Calu3 (cell line): Measurements from ENCODE around the gene DCAF11. TPM values are rescaled to one million over a fixed set of nuclear protein-coding genes. Genes with fewer than 3 reads are reported as not detected.
A peak's percentile ranks its signal among the peaks of the same experiment; 100 is the strongest.

Experiments used
- BruUV-seq: library from RNA; stranded (reverse); fragments of 400-500 nt; replicated peaks from 2 replicates; lab custom pipeline; 2021; lab: Mats Ljungman, UMichigan
- CTCF ChIA-PET: fragments of 300-600 bp; sonication (Branson Sonifier 250); formaldehyde crosslinking; loops from one replicate; lab custom pipeline; 2022; ENCODE audit warnings: antibody characterized with exemption; lab: Charles Lee
- DNase-seq: peaks from one replicate; pipeline ENCODE4 v3.0.0; 2022
- H3K27ac Mint-ChIP-seq: one replicate; pipeline ENCODE4 v1.8.0; 2022; ENCODE audit warnings: mixed read lengths; ENCODE audit not compliant: unreplicated experiment
- H3K27me3 Mint-ChIP-seq: one replicate; pipeline ENCODE4 v1.8.0; 2022; ENCODE audit warnings: mixed read lengths; ENCODE audit not compliant: unreplicated experiment
- H3K36me3 Mint-ChIP-seq: one replicate; pipeline ENCODE4 v1.8.0; 2022; ENCODE audit warnings: mild to moderate bottlenecking, moderate library complexity, mixed read lengths; ENCODE audit not compliant: insufficient read depth, unreplicated experiment
- H3K4me1 Mint-ChIP-seq: one replicate; pipeline ENCODE4 v1.8.0; 2022; ENCODE audit warnings: mild to moderate bottlenecking, low read depth, mixed read lengths; ENCODE audit not compliant: unreplicated experiment
- H3K4me3 Mint-ChIP-seq: one replicate; pipeline ENCODE4 v1.8.0; 2022; ENCODE audit warnings: mild to moderate bottlenecking, low read depth, moderate library complexity, mixed read lengths; ENCODE audit not compliant: unreplicated experiment
- H3K9me3 Mint-ChIP-seq: one replicate; pipeline ENCODE4 v1.8.0; 2022; ENCODE audit warnings: low read depth, mixed read lengths; ENCODE audit not compliant: unreplicated experiment
- CTCF ChIP-seq: fragments of 200-600 bp; IDR thresholded peaks from one replicate; pipeline ENCODE4 v1.8.0; 2022; ENCODE audit warnings: antibody characterized with exemption; ENCODE audit not compliant: unreplicated experiment
- intact Hi-C: fragments of 100-400 bp; cut with micrococcal nuclease; formaldehyde crosslinking; loops from one replicate; pipeline ENCODE4 v1.10.0; 2022; ENCODE audit not compliant: unreplicated experiment
- total RNA-seq: library from RNA; stranded (reverse); gene quantifications from 2 replicates; pipeline ENCODE4 v1.2.3, GENCODE V29; 2022

DCAF11 gene
- total RNA-seq, 1 experiment from 2014 or later: 63.4 TPM

GRCh38 chr14:24132061-24132685, 17.6 kb downstream of the DCAF11 start:
- no peak overlapping the region for H3K27ac Mint-ChIP-seq
- H3K36me3 Mint-ChIP-seq: peaks cover 22% of the 10 kb centered on the region
- no peak overlapping the region for H3K4me3 Mint-ChIP-seq
- H3K9me3 Mint-ChIP-seq: no peaks in the 10 kb centered on the region
- no peaks in the 10 kb centered on the region for H3K27me3 Mint-ChIP-seq
- no peak for TF ChIP-seq CTCF
- BruUV-seq: no TSS peak
- H3K4me1 Mint-ChIP-seq: peaks cover 15% of the 10 kb centered on the region
- no peak for DNase-seq
- CTCF ChIA-PET: interaction anchor here (0.6 kb wide), 1 partner anchor 89 kb away, joined by 5 read pairs; no protein-coding TSS in a partner anchor
- intact Hi-C loops: no loop called here

DNA sequence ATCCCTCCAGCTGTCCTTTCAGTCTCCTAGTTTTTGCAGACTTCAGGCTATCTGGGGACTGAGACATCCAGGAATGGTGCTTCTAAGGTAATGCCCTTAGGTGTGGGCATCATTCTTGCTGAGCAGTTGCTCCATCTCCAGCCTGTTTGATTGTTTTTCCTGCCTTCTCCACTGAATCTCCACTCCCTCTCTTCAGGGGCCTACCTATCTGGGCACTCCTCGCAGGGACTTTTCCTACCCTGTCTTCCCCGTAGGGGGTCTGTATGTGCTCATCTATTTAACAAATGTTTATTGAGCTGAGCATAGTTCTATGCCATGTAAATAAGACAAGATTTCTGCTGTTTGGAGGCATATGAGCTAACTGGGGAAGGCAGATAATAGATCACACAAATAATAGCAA, 18.4 kb downstream of the DCAF11 start:
- Mint-ChIP-seq H3K4me1 (peaks cover 20% of the 10 kb centered on the region), H3K36me3 (peaks cover 25% of the 10 kb centered on the region), H3K27ac (no peak overlapping the region), H3K9me3 (no peaks in the 10 kb centered on the region), H3K27me3 (no peaks in the 10 kb centered on the region), H3K4me3 (no peak overlapping the region)
- BruUV-seq: no TSS peak
- TF ChIP-seq CTCF: no peak
- CTCF ChIA-PET: no interaction called here
- no peak for DNase-seq
- intact Hi-C loops: no loop called here

GRCh38 chr14:24133735-24134134, 19.2 kb downstream of the DCAF11 start:
- CTCF ChIA-PET: no interaction called here

DNA sequence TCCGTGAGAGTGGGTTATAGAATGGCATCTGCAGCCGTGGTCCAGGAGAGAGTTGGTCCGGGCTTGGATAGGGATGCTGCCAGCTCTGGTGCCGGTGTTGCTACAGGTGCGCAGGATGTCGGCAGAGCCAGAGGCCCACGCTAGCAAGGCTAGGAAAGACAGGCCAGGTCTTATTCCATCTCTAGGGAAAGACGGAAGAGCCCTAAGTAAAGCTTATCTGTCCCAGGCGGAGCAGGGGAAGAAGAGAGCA, 20.9 kb downstream of the DCAF11 start:
- no peak for TF ChIP-seq CTCF
- intact Hi-C loops: no loop called here
- no peaks in the 10 kb centered on the region for H3K9me3 Mint-ChIP-seq
- H3K4me1 Mint-ChIP-seq: peaks cover 30% of the 10 kb centered on the region
- no peak for DNase-seq
- no peaks in the 10 kb centered on the region for H3K27me3 Mint-ChIP-seq
- no TSS peak for BruUV-seq
- peak overlapping the region; percentile 69 for H3K27ac Mint-ChIP-seq
- peaks cover 40% of the 10 kb centered on the region for H3K36me3 Mint-ChIP-seq
- H3K4me3 Mint-ChIP-seq: peak overlapping the region; percentile 82
- CTCF ChIA-PET: interaction anchor here (0.9 to 2.5 kb wide), 7 partner anchors 12 to 56 kb away, joined by 3 to 9 read pairs (median 5); partner anchors contain the start of genes DCAF11, IRF9, NRL and PCK2

More at GRCh38 chr14:24133735-24134134, 19.2 kb downstream of the DCAF11 start:
- Mint-ChIP-seq H3K27ac (no peak overlapping the region), H3K4me1 (peaks cover 20% of the 10 kb centered on the region), H3K36me3 (peaks cover 32% of the 10 kb centered on the region), H3K4me3 (no peak overlapping the region), H3K27me3 (no peaks in the 10 kb centered on the region), H3K9me3 (no peaks in the 10 kb centered on the region)
- BruUV-seq: no TSS peak
- intact Hi-C loops: no loop called here
- no peak for DNase-seq
- TF ChIP-seq CTCF: no peak
